Cerebellar nuclear complex (tissue), 1 donor: ENCODE measurements around the gene CHDH.

Source experiments
- DNase-seq, 2 experiments: peaks; one replicate each; lab custom pipeline; 2025; lab: John Stamatoyannopoulos, UW

CHDH gene

DNA sequence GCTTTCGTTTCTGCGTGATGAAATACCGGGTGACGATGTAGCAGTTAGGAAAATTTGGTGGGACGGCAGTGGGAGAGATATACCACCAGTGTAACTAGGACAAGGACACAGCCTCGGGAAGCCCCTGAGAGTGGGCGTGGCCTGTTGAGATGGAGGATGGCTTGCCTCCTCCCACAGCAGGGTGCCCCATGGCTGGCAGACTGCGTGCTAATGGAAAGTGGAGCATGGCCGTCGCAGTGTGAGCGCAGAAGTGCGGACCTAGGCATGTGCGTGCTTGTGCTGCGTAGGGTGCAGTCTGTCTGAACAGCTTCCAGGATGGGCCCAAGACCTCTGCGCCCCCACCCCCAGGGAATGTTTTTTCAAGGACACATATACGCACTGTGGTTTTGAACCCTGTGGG, 56.8 kb downstream of the CHDH start:
- no peak for DNase-seq

DNA sequence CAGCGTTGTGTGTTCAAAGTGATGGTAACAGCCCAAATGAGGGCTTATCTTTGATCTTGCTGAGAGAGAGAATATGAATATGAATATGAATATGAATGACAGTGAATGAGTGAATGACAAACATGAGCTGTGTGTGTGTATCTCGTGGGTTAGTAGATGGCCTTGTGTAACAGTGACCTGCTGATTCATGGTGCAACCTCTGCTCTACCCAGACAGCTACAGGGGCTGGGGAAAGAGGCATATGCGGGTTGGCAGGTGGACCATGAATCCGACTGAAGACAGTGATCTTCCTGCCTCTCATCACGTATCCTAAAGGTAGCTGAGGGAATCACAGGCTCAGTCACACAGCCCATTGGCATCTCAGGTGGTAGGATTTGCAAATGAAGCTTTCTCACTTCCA, 58.2 kb downstream of the CHDH start:
- DNase-seq, result no peak

DNA sequence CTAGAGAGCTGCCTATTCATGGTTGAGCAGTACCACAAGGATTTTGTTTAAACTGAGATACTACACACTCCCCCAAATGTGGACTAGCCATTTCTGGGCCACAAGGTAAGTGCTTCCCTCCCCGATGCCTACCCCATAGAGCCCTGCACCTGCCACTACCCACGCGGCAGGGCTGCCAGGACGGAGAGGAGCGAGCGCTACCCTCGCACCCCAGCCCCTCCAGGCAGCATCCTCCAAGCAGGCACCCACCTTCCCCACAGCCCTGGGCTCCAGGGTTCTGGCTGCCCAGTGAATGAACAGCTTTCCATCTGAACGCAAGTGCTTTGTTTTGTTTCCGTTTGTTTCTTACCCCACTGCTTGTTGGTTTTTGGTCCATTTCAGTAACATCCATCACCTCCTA, 59.2 kb downstream of the CHDH start:
- DNase-seq, result no peak

DNA sequence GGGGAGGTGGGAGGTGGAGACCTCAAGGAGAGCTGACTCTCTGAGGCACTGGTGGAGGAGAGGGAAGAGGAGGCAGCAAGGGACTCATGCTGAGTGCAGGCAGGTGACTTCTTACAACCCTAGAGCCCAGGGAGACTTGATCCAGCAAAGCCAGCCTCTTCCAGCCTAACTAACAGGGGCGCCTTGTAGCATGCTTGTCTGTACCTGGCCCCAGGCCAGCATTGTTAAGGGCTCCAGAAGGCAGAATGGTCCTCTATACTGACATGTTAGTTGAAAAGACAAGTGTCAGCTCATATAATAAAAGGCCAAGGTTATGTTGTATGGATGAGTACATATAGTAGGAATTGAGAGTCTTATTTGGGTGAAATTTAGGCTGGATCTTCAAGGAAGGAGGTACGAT, 65.4 kb downstream of the CHDH start:
- DNase-seq, result no peak

DNA sequence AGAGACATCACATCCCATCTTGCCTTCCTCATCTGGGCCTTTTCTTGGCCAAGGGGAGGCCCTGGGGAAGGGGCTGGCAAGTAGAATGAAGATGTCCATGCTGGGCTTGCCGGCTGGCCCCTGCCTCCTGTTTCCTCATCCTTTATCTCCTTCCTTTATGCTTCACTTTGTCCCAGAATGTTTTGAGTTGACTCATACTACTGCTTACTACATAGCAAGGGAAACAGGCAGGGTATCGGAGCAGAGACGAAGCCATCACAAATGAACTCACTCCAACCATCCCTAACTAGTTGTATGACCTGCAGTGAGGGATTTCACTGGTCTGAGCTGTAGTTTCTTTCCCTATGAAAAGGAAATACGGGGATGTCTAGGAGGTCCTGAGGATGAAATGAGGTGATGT, 66.0 kb downstream of the CHDH start:
- DNase-seq, result no peak

DNA sequence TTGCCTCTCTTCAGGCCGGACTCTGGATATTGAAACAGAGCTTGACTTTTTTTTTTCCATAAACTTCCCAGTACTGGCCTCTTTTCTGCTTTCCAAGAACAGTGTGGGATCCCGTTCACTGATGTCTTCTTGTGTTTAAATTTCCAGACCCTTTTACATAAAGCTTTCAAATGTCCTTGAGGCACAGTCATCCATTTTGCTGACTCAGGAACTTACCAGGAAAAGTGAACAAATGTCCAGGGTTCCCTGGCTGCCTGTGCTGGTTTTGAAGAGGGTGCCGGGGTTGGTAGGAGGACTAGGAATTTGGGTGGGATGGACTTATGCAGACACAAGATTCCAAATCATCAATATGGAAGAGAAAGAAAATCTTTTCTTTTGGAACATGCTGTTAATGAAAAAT, 68.1 kb downstream of the CHDH start:
- DNase-seq, result no peak

DNA sequence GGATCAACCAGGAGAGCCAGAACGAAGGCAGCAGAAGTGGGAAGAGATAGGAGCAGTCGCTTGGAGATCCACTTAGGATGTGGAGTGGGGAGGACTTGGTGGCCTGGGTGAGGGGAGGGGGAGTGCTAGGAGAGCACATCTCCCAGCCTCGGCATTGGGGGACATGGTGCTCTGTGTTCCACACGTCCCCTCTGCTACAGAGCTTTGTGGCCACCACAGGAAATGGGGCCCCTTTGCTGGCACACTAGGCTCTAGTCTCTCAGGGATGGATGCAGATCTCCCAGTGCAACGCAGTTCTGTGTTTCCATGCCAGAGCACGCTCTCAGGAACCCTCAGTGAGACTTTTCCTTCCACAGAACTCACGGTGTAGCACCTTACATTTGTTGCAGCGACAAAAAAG, 68.8 kb downstream of the CHDH start:
- no peak for DNase-seq

DNA sequence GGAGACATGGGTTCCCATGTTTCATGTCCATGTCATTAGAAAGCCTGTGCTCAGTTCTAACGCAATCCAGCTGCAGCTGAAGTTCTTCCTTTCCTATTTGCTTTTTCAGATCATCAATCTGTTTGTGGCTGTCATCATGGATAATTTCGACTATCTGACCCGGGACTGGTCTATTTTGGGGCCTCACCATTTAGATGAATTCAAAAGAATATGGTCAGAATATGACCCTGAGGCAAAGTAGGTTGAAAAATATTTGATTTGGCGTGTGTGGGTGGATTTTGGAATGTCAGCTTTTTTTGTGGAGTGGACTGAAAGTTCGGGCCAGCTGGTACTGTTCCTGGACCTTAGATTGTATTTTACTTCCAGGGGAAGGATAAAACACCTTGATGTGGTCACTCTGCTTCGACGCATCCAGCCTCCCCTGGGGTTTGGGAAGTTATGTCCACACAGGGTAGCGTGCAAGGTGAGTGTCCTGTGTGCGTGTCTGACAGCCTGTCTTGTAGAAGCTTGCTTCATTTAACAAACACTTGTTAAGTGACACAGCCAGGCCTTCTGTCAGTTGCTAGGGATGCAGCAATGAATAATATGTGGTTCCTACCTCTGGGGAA, 69.6 kb downstream of the CHDH start:
- no peak for DNase-seq

DNA sequence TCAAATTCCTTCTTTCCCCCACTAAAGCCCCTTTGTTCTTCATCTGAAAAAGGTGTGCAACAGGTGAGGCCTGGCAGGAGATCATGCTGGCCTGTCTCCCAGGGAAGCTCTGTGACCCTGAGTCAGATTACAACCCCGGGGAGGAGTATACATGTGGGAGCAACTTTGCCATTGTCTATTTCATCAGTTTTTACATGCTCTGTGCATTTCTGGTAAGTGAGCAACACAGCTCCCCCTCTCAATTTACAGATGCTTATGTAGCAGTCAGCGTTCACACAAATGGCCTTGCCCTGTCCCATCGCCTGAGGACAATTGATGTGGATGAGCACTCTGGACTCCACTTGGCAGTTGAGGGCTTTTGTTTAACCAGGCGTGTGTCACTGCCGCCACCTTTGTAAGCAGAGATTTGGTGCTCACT, 70.4 kb downstream of the CHDH start:
- no peak for DNase-seq

DNA sequence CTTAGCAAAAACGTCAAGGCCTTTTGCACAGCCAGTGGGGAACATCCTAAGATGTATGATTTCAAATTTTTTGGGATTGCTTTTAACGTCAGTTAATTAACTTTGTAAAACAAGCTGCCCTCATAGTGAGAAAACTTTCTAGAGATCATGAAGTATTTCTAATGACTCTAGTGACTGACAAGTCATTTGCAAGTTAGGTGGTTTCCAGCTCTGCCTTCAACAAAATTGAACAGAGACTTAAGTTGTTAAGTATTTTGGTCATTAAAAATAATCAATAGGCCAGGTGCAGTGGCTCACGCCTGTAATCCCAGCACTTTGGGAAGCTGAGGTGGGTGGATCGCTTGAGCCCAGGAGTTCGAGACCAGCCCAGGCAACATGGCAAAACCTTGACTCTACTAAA, 71.2 kb downstream of the CHDH start:
- DNase-seq, result no peak

DNA sequence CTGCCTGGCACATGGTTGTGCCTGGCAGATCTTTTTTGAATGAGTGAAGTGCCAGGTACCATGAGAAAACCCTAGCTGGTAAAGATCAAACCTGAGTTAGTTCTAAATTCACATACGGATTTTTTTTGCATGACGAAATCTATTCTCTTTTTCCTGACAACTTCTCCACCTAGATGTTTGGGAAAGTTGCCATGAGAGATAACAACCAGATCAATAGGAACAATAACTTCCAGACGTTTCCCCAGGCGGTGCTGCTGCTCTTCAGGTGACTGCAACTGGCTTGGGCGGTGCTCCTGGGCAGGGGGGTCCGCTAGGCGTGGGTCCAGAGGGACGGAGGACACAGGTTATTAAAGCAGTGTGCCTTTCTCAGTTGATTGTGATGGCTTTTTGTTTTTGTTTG, 71.8 kb downstream of the CHDH start:
- no peak for DNase-seq

DNA sequence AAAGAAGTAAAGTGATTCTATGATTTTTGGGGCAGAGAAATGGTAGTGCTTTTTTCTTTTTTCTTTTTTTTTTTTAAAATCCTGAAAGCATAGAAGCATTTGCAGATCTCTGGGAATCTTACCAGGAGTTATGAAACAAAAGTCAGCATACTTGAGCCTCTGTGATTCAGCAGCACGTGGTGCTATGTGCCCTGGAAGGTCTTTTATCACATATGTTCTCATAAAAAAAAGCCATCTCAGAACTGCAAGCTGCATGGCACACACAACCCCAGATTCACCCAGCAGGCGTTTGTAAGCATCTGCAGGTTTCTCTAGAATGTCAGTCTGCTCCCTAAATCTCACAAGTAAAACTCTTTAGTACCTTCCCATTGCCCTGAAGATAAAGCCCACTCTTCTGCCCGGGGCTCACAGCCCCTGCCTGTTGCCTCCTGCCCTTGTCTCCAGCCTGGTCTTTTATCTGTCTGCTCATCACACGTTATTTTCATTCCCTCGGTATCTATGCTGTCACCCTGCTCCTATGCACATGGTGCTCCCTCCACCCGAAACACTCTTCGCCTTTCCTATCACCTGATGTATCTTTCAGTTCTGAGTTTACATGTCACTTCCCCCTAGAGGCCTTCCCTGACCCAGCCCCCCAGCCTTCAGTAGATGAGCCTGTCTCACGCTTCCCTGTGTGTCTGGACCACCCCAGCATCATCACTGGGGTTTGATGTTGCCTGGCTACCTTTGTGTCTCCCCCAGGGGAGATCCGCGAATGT, 72.4 kb downstream of the CHDH start:
- no peak for DNase-seq

DNA sequence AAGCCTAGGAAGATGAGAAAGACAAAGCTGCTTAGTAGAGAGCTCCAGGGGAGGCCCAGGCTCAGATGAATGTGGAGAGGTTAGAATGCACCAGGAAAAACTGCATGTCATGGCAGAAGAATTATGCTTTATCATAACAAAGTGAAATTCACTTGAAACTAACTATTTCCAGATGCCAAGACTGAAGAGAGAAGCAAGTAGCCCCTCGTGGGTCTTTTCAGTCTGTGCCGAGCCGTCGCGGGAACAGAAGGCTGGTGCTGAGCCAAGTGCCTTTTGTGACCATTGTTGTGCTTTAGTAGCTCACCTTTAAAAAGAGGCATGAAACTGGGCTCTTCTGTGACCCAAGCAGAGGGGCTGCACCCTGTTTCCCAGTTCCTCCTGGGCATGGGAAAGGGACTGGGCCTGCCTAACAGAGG, 73.2 kb downstream of the CHDH start:
- no peak for DNase-seq

DNA sequence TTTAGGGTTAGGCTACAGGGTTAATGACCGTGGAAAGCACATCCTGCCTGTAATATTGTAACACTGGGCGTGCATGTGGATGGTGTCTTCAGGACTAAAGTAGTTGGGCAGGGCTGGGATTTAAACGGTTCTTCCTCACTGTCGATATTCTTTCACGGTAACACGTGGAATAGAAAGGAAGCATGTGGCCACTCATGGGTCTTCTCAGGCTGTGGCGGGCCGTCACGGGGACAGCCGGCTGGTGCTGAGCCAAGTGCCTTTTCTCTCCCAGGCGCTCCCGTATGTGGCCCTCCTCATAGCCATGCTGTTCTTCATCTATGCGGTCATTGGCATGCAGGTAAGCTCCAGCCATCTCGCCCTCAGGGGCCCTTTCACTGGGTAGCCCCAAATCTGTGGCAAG, 73.7 kb downstream of the CHDH start:
- DNase-seq, result no peak

DNA sequence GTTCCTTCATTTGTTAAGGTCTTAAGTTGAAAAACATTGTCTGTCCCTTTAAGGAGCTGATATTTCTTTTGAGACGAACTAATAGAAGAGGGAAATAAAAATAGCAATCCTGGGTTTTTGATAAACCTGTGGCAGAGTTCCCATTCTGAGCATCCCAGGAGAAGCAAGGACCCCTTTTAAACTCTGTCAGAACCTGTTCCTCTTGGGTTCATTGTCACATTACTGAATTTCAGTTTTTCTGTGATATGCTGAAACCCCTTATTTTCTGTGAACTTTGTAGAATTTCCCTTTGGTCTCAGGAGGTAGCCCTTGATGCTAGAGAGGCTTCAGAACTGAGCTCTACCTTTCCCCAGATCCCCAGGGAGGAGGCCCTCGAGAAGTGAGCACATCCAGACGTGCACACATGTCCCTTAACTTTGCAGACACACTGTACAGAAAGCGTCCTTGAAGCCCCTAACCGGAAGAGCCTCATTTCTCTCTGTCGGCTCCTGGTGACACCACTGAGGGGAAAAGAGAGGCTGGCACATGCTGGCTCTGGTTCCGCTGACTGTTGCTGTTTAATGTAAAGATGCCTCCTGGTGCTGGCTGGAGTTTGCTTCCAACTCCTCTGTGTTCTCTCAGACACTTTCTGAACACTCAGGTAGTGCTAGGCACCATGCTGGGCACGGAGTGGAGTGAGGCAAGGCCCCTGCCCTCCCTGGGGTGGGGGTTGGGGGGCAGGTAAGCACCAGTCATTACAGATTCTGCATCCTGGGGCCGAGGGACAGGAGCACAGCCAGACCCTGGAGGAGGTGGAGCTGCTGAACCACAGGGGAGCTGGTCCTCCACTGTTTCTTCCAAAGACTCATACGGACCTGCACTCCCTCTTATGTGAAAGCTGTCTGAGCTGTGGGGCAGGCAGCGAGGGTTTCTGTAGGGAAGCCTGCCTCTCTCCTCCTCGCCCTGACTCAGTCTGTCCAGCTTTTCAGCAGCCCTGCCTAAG, 77.5 kb downstream of the CHDH start:
- no peak for DNase-seq

DNA sequence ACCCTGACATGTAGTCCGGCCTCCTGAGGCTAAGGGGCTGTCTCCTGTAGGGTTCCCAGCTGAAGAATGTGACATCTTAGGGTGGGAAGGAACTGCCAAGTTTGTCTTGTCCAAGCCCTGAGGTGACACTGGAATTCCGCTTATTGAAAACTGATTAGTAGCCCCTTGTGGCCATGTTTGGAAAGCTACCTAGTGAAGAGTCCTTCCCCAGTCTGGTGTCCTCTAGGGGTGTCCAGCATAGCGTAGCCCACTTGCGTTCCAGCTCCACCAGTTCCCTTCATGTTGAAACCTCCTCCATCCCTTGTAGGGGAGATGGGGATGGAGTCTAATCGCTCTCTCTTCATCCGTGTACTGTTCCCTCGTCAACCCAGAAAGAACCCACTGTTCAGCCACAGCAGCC, 79.5 kb downstream of the CHDH start:
- no peak for DNase-seq

DNA sequence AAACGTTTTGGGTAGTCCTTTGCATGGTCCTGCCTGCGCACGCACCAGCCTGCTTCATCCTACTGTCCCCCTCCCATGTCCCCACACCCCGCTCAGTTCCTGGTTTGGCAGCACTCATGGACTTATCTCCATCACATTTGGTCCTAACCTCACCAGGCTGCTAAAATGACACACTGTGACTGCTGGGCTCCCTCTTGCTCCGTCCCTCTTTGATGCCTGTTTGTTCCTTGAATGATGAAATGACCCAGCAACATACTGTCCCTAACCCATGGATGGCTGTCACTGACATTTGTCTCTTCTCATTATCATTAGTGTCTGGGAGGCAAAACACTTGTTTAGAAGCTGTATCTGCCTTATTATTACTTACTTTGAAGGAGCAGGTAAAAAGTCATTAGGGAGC, 80.5 kb downstream of the CHDH start:
- DNase-seq, result no peak

DNA sequence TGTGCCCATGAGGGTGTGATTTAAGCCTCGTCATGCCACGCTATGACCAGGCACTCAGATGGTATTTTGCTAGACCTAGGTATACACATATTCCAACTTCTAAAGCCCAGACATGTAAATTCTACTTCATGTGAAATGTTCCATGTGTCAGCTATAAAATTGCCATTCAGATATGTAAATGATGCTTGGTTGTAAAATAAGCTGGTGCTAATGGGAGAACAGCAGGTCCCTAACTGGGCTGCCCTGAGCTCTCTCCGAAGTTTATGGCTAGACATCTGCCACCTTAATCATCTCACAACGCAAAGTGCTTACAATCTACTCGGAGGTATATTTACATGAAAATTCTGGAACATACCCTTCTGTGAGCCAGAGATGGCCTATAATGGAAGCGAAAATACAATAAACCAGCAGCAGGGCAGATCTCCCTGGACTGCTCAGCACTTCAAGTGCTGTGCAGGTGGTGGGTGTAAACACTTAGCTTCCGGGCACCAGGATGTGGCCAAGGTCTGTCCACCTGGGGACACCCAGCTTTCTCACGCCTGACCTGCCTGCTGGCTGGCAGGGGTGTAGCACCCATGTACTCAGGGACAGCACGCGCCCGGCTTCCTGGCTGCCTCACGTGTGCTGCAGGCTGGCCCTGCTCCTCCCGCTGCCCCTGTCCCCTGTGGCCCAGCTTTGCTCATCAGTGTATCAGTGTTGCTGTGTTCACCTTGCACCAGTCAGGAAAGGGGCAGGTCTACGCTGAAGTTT, 82.0 kb downstream of the CHDH start:
- no peak for DNase-seq

DNA sequence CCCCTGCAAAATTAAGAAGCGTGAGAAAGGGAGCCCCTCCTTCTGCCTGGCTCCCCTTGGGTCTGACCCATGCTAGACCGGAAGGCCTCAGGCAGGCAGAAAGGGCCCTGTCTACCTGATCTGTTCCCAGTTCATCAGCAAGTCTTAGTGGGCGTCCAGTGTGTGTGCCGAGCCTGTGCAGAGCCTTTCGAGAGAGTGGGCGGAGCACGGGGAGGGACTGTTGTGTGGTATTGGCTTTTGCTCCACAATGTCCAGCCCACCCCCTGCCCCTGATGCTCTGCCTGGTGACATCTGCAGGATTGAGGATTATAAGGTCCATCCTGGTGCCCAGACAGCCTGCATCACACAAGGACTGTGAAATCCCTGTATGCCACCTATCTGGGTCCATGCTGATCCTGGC, 82.9 kb downstream of the CHDH start:
- no peak for DNase-seq
